GM19240 (cell line): ENCODE results near the gene ANKRD33B.
"Not testable (repeated sequence)": the region's sequence is repeated elsewhere in the genome, so short reads cannot be mapped to it uniquely, and the experiment has no call there.

ENCODE experiments used
- DNase-seq: peaks from one replicate; pipeline ENCODE4 v3.0.0; 2011; ENCODE audit warnings: low spot score; ENCODE audit not compliant: insufficient read length

The ANKRD33B gene

DNA sequence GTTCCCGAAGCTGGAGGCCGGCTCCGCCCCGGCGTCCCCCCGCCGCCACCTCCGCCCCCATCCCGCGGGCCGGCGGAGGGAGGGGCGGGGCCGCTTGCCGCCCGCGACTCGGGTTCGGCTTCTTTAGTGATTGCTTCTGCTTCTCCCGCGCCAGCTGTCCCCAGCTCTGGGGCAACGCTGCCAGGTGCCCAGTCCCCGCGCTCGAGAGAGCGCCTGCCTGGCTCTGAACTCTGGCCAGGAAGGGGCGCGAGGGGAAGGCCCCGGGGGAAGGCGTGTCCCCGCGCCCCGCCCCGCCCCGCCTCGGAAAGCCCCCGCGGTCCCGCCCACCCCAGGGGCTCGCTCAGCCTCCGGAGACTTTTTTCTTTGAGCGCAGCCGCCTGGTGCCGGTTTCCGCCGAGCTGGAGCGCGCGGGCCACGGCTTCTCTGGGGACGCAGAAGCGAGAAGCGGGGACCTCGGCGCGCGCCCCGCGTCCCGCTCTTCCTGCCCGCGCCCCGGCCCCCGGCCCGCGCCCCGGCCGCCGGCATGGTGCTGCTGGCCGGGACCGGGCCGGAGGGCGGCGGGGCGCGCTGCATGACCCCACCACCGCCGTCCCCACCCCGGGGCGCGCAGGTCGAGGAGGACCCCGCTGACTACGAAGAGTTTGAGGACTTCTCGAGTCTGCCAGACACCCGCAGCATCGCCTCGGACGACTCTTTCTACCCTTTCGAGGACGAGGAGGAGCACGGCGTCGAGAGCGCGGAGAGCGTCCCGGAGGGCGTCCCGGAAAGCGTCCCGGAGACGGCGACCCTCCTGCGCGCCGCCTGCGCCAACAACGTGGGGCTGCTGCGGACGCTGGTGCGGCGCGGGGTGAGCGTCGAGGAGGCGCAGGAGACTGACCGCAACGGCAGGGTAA lies at the start of gene ANKRD33B:
ANKRD33B (plus strand) TSS at position 126 of the 893 bp plus-strand sequence; CDS start at position 524, 398 bp downstream.
- peak; percentile 58 for DNase-seq

DNA sequence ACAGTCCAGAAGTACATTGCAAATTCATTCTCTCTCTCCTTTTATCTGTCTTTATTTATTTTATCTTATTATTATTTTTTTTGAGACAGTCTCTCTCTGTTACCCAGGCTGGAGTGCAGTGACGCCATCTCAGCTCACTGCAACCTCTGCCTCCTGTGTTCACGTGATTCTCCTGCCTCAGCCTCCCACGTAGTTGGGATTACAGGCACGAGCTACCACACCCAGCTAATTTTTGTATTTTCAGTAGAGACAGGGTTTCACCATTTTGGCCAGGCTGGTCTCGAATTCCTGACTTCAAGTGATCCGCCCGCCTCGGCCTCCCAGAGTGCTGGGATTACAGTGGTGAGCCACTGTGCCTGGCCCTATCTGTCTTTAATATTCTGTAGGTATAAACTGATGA lies 49.3 kb upstream of the ANKRD33B start:
- DNase-seq, result not testable (repeated sequence)

DNA sequence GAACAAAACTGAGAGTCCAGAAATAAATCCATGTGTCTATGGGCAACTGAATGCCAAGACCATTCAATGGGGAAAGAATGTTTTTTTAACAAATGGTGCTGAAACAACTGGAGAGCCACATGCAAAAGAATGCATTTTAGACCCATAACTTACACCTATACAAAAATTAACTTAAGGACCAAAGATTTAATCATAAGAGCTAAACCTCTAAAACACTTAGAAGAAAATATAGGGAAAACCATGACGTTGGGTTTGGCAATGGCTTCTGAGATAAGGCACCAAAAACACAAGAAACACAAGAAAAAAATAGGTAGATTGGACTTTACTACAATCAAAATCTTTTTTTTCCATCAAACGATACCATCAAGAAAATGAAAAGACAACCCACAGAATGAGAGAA lies 48.4 kb upstream of the ANKRD33B start:
- DNase-seq, result no peak

DNA sequence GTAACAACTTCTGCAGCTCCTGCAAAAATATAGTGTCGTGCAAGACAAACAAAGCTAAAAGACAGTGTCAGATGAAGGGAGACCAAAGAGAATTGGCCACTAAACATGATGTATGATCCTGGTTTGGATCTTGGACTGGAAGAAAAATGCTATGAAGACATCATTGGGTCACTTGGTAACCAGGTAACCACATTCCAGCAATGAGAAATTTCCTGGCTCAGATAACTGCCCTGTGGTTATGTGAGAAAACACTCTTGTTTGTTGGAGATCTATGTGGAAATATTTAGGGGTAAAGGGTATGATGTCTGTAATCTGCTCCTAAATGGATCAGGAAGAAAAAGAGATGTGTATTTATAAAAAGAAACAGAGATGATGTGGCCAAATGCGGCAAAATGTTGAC lies 45.5 kb upstream of the ANKRD33B start:
- no peak for DNase-seq

DNA sequence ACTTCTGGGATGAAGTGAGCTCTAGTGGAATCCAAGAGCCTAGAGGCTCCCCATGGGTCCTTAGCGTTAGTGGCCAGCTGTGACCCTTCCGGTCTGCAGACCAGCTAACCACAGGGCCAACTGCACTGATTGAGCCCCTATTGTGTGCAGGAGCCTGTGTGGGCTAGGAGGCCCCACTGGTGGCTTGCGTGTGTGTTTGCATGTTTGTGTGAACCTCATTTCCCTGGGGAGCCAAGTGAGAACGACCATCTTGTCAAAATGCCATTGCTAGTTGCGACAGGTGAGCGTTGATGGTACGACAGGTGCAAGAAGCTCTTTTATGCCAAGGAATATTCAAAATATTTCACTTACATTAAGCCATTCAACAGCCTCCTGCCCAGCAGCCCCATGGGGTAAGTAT lies 44.1 kb upstream of the ANKRD33B start:
- no peak for DNase-seq

DNA sequence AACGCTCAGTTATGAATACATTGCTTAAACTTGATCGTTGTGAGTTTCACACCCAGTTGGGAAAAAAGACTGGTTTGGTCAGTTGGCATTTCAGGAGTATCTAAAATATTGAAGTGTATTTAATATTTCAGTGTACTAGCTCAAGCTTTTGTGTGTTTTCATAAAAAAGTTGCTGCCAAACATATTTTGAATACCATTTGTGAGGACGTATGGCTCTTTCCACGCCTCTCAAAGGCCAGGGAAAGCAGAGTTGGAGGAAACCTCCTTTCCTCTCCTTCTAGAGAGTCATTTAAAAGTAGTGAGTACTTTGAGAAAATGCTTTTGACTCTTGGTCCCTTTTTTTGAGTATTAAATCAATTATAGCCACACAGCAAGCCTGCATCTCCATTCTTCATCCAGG lies 43.2 kb upstream of the ANKRD33B start:
- no peak for DNase-seq

DNA sequence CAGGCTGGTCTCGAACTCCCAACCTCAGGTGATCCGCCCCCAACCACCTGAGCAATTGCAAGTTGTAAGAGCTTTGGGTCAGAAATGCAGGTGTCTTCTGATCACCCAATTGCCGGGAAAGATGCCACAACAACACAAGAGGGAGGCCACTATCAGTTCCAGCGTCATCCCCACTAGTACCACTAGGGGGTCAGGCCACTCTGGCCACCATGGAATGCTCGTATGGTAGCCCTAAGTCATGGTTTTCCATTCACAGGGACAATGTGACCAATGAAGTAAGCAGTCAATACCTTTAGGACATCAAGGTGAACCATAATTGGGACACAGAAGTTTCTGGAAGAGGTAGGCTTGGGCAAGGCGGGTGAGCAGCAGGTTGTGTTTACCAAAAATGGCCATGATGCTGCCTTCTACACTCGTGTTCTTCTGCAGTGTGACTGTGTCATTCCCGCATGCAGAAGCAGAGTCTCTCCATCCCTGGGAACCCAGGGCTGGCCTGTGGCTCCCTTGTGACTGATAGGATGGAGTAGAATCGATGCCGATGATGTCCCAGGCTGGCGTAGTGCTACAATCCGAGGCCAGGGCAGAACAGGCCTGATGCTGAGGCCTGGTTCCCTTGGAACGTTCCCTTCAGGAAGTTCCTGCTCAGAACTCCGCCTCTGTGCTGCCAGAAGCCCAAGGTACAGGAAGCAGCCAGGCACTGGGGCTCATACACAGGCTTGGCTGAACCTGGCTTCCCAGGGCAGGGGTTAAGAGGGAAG lies 42.2 kb upstream of the ANKRD33B start:
- DNase-seq, result no peak

DNA sequence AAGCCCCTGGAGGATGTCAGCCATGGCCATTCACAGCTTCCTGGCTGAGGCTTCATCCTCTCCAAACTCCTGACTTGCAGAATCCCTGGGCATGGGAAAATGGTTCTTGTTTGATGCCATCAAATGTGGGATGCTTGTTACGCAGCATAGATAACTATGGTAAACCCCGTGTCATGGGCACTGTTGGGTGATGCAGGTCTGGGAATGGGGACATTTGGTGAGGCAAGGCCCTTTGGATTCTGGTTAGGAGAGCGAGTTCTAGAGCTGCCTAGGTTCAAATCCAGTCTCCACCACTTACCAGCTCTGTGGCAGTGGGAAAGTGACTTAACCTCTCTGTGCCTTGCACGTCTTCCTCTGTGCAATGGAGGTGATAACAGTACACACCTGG lies 41.7 kb upstream of the ANKRD33B start:
- DNase-seq, result no peak

DNA sequence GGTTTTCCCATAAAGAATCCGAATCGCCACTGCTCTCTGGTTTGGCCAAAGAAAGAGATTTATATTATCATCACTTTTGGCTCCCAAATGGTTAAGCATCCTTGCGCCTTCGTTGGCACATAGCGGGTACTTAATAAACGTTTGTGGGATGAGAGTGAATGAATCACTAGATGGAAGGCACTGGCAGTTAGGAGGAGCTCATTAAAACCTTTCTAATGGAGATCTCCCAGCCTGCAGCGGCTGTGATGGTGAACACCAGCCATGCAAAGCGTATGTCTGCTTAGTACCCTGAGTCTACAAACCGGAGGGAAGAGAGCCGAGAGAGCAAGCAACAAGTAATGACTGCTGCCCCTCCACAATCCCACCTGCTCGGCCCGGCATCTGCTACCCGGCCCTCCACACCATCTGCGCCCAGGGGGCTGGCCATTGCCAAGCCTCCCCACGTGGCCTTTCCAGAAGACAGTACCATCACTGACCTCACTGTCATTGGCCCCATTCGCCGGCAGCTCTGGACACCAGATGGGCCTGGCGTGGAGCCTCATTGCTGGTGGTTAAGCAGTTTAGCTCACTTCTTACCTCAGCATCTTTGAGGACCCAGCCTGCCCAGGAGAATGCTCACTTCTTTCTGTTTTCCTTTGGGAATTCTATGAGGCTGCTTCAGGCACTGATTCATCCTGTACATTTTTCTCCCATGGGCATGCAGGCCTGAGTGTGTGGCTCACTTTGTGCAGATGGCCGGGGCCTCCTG lies 39.3 kb upstream of the ANKRD33B start:
- no peak for DNase-seq

DNA sequence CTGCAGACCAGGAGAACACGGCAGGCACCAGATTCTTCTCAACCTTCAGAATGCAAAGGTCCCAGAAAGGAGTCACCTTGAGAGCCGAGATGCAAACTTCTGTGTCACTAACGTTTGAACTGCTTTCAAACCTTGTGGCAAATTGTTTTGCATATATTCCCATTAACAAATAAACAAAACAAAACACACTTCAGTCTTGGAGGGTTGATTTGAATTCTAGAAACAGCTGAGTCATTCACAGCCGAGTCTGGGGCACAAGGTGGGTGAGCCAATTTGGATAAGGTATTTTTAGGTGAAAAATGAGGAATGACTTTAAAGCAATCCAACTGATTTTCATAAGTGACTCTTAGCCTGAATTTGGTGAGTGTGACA lies 38.8 kb upstream of the ANKRD33B start:
- peak; percentile 23 for DNase-seq

DNA sequence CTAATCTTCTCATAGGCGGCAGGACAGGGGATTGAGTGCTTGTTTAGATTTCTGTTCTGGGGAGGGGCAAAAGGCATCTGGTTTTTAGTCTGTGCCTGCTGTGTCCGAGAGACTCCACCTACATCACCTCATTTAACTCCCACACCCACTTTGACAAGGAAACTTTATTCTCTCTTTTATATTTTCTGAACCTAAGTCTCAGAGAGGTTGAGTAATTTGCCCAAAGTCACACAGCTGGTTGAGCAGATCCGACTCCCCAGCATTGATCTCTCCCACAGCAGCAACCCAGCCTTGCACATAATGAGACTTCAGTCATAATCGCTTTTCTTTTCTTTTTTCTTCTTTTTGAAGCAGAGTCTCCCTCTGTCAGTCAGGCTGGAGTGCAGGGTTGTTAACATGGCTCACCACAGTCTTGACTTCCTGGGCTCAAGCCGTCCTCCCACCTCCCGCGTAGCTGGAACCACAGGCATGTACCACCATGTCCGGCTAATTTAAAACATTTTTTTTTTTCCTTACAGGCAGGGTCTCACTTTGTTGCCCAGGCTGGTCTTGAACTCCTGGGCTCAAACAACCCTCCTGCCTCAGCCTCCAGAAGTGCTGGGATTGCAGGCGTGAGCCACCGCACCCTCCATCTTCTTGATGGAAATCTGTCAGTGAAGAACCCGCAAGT lies 36.5 kb upstream of the ANKRD33B start:
- no peak for DNase-seq

DNA sequence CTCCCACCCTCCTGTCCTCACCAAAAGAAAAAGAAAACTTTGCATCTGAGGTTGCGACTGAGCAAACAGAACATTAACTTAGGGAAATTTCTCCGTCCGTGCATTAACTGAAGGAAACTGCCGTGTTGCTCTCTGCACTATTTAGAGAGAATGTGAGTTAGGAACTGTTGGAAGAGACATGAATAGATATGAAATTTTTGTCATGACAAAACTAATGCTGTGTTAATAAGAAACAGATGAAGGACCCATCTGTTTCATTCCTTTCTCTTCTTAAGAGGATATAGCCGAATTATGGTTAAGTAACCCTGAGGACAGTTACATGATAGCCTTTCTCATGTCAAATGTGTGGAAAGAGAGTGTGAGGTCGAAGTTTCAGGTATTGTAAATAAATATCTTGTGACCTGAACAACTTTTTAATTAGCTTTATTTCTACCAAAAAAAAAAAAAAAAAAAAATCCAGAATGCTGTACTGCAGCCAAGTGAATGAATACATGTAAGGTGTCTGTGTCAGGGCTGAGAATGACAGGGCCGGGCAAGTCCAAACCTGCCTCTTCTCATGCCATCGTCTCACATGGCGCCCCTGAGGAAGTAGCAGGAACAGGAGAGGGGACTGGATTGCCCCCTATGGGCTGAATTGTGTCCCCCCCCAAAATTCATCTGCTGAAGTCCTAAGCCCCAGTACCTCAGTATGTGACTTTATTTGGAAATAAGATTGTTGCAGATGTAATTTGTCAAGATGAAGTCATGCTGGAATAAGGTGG lies 35.6 kb upstream of the ANKRD33B start:
- no peak for DNase-seq

DNA sequence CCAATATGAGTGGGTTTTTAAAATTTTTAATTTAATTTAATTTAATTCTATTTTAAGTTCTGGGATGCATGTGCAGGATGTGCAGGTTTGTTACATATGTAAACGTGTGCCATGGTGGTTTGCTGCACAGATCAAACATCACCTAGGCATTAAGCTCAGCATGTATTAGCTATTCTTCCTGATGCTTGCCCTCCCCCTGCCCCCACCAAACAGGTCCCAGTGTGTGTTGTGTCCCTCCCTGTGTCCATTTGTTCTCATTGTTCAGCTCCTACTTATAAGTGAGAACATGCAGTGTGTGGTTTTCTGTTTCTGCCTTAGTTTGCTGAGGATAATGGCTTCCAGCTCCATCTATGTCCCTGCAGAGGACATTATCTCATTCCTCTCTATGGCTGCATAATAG lies 35.0 kb upstream of the ANKRD33B start:
- DNase-seq, result no peak

DNA sequence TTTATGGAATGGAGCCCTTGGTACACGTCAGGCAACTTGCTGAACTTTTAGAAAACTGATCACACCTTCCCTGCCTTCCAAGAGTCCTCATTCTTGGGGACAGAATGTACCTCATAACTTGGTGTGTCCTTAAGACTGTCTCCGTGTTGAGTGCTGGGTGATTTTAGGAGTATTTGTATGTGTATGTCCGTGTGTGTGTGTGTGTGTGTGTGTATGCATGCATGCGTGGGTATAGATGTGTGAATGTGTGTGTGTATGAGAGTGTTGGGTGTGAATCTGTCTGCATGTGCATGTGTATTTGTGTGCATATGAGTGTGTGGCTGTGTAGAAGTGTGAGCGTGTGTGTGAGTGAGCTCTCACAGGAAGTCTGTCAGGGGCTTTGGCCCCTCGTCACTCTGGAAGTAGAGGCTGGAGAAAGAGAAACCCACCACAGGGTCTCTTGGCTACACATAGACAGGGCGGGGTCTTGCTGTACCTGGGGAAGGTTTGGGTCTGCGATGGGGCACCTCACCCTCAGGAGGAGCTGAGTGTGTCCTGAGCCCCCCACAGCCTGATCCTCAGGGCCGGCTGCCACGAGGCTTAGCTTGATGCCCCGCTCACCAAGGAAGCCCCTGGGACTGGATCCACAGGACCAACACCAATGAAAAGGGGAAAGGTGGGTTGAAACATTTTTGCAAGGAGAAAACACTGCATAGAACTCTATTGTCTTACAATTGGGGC lies 33.1 kb upstream of the ANKRD33B start:
- no peak for DNase-seq

DNA sequence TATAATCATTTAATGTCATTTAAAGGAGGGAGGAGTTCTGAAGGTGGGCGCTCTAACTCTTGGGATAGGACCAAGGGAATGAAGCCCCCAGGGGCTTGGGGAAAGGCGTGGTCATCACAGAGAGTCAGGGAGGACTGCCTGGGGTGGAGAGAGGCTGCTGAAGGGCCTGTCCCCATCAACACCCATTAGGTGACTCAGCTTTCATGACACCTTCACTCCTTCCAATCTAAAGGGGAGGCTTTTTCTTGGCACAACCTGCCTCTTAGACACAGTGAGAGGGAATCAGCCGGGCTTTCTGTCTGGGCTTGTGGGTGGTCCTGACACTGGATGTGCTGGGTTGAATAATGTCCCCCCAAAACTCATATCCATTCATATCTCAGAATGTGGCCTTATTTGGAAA lies 31.4 kb upstream of the ANKRD33B start:
- DNase-seq, result no peak

DNA sequence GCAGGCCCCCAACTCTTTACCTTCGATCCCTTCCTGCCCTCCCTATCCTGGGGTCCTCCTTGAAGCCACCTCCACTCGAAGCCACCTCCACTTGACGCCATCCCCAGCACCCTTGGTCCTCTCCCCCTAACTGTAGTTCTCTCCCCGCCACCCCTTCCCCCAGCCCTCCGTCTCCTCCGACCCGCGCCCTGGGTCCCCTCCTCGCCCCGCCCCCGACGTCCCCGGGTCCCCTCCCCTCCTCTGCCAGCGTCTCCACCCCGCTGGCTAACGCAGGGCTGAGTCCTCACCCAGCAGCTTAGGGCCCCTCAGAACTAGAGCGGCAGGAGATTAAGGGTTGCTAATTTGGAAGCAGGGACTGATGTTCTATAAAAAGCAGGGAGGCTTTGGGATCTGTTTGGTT lies 30.6 kb upstream of the ANKRD33B start:
- no peak for DNase-seq

DNA sequence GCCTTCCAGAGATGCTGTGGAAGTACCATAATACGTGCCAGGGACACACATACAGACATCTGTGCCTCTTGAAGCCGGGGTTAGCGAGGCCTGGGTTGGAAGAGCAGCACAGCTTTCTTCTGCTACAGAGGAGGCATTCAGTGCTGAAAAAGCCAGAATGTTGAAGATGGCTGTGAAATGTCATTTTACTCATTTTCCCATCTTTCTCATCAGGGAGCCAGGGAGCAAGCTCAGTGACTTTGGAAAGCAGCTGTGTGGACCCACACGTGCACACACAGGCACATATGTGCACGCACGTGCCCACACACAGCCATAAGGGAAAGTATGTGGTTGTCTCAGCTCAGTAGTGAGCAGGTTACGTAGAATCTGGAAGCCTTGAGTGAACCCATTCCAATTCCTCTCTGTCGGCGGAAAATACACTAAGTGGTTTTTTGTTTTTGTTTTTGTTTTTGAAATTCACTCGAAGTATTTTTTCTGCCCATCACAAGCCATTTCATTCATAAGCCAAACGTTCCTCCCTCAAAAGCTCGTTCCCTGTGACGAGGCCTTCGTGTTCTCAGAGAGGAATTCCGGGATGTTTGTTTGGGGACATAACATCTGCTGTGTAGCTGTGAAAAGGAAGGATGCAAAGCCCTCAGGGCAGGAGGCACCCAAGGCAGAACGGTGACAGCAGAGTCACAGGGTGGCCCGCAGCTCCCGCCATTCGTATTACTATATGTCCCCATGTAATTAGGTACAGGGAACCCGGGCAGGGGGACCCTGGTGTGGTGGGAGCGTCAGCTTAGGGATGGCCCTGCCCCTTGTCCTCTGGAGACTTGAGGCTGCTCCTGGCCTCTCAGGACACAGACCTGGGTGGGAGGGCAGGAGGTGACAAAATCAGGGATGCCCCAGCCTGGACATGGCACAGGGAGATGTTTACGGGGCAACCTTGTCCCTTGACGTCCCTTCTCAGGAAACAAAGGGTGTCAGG lies 29.0 kb upstream of the ANKRD33B start:
- DNase-seq, result no peak

DNA sequence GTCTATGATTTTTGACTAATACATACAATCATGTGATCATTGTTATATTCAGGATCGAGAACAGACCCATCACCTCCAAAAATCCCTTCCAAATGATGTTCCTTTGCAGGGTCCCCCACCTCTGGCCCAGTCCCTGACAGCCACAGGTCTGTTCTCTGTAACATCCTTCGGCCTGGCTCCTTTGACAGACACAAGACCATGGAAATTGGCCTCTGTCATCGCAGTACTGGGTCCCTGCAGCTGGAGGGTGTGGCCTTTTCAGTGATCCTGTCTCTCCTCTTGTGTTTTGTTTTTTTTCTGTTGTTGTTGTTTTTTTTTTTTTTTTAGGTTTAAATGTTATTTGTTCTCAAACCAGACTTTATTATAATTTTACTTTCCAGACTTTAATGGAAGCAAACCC lies 27.4 kb upstream of the ANKRD33B start:
- DNase-seq, result no peak
